ENCODE measurements around the gene SNX9.
A peak's percentile ranks its signal among the peaks of the same experiment; 100 is the strongest.
"Not testable (repeated sequence)": the region's sequence is repeated elsewhere in the genome, so short reads cannot be mapped to it uniquely, and the experiment has no call there.

Gene SNX9

GRCh38 chr6:157823001-157823527 is at the start of gene SNX9:
Gene SNX9, plus strand, starts transcription at chr6:157823246. Its CDS starts 189 bp downstream, at chr6:157823435.
- DNase-seq = peak; percentile 52 to 60

GRCh38 chr6:157773248-157773773 is 49.7 kb upstream of the SNX9 start:
- DNase-seq = no peak

- DNase-seq = no peak
Observed at GRCh38 chr6:157774153-157775135, 48.6 kb upstream of the SNX9 start.

GRCh38 chr6:157775376-157775775 is 47.7 kb upstream of the SNX9 start:
- no peak for DNase-seq

- DNase-seq = no peak
Observed at GRCh38 chr6:157777344-157777743, 45.7 kb upstream of the SNX9 start.

- no peak for DNase-seq
Observed at GRCh38 chr6:157778719-157779118, 44.3 kb upstream of the SNX9 start.

GRCh38 chr6:157779705-157780604 is 43.1 kb upstream of the SNX9 start:
- no peak for DNase-seq

GRCh38 chr6:157785636-157786035 is 37.4 kb upstream of the SNX9 start:
- DNase-seq = no peak

- no peak for DNase-seq
Observed at GRCh38 chr6:157786221-157786620, 36.8 kb upstream of the SNX9 start.

GRCh38 chr6:157787080-157787479 is 36.0 kb upstream of the SNX9 start:
- no peak for DNase-seq

GRCh38 chr6:157788180-157788579 is 34.9 kb upstream of the SNX9 start:
- no peak for DNase-seq

- DNase-seq = no peak
Observed at GRCh38 chr6:157789297-157789696, 33.7 kb upstream of the SNX9 start.

- no peak for DNase-seq
Observed at GRCh38 chr6:157789861-157790260, 33.2 kb upstream of the SNX9 start.

- DNase-seq = no peak
Observed at GRCh38 chr6:157790548-157791160, 32.4 kb upstream of the SNX9 start.

- no peak for DNase-seq
Observed at GRCh38 chr6:157791450-157791849, 31.6 kb upstream of the SNX9 start.

- no peak for DNase-seq
Observed at GRCh38 chr6:157792671-157793070, 30.4 kb upstream of the SNX9 start.

- peak in 1 of 2 experiments; percentile 32 for DNase-seq
Observed at GRCh38 chr6:157794012-157794411, 29.0 kb upstream of the SNX9 start.

GRCh38 chr6:157795841-157796240 is 27.2 kb upstream of the SNX9 start:
- no peak for DNase-seq

- DNase-seq = no peak
Observed at GRCh38 chr6:157798851-157799250, 24.2 kb upstream of the SNX9 start.

- not testable (repeated sequence) for DNase-seq
Observed at GRCh38 chr6:157799561-157799960, 23.5 kb upstream of the SNX9 start.

GRCh38 chr6:157800420-157801237 is 22.4 kb upstream of the SNX9 start:
- DNase-seq = peak in 1 of 2 experiments; percentile 26
